Measurements from ENCODE around the gene ADAP1. TPM values are rescaled to one million over a fixed set of nuclear protein-coding genes. Genes with fewer than 3 reads are reported as not detected.

ADAP1 gene
- total RNA-seq, 1 donor from 2014 or later, result 26.9 TPM

- no peak for FAIRE-seq
- DNase-seq (ENCODE audit: low read depth), result no peak
- TF ChIP-seq, protein P1, sequence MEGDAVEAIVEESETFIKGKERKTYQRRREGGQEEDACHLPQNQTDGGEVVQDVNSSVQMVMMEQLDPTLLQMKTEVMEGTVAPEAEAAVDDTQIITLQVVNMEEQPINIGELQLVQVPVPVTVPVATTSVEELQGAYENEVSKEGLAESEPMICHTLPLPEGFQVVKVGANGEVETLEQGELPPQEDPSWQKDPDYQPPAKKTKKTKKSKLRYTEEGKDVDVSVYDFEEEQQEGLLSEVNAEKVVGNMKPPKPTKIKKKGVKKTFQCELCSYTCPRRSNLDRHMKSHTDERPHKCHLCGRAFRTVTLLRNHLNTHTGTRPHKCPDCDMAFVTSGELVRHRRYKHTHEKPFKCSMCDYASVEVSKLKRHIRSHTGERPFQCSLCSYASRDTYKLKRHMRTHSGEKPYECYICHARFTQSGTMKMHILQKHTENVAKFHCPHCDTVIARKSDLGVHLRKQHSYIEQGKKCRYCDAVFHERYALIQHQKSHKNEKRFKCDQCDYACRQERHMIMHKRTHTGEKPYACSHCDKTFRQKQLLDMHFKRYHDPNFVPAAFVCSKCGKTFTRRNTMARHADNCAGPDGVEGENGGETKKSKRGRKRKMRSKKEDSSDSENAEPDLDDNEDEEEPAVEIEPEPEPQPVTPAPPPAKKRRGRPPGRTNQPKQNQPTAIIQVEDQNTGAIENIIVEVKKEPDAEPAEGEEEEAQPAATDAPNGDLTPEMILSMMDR (IDR thresholded peaks at IDR 0.05; ENCODE audit: insufficient read depth, low read length, severe bottlenecking), result no peak
- Histone ChIP-seq H3K4me3 (ENCODE audit: low read depth, low read length) (no peak overlapping the region), H3K27me3 (ENCODE audit: control insufficient read depth, insufficient read depth, low read length) (no peaks in the 10 kb centered on the region), H3K36me3 (ENCODE audit: control insufficient read depth, insufficient read depth, low read length) (peaks cover 16% of the 10 kb centered on the region)
Observed at GRCh38 chr7:897771-898376, 56.6 kb downstream of the ADAP1 start.

GRCh38 chr7:897086-897485, 57.4 kb downstream of the ADAP1 start:
- no peak for DNase-seq (ENCODE audit: low read depth)
- no peak for FAIRE-seq
- TF ChIP-seq, protein P1 (IDR thresholded peaks at IDR 0.05; ENCODE audit: insufficient read depth, low read length, severe bottlenecking), result no peak
- Histone ChIP-seq H3K27me3 (ENCODE audit: control insufficient read depth, insufficient read depth, low read length) (no peaks in the 10 kb centered on the region), H3K36me3 (ENCODE audit: control insufficient read depth, insufficient read depth, low read length) (peaks cover 16% of the 10 kb centered on the region), H3K4me3 (ENCODE audit: low read depth, low read length) (no peak overlapping the region)

DNA sequence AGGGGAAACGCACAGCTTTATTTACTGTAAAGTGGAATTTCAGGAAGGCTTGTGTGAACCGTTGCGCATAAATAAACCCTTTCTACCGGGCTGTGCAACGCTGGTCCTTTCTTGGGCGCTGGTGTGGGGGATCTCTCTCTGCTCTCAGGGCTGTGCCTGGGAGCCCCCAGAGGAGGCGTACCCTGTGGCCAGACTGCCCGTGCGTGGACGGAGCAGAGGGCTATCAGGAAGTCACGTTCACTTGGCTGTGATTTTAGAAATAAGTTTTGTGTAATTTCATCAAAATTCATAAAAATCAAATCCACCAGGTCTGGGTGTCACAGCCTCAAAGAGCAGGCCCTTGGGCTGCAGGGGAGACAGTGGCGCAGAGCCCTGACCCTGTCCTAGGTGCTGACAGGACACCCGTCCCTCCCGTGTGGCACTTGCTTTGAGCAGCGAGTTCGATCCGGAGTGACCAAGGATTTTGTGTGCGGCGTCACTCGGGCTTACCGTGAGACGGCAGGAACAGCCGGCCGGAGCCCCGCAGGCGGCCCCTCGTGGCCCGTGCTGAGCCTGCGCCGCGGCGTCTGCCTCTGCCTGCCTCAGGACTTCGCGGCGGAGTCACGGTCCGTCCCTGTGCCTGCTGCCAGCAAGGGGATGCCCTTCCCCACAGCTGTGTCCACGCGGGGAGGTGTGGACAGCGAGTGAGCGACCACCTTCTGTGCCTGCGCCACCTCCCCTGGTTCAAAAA, 58.0 kb downstream of the ADAP1 start:
- Histone ChIP-seq H3K4me3 (ENCODE audit: low read depth, low read length) (no peak overlapping the region), H3K27me3 (ENCODE audit: control insufficient read depth, insufficient read depth, low read length) (no peaks in the 10 kb centered on the region), H3K36me3 (ENCODE audit: control insufficient read depth, insufficient read depth, low read length) (peaks cover 16% of the 10 kb centered on the region)
- TF ChIP-seq, protein P1 (IDR thresholded peaks at IDR 0.05; ENCODE audit: insufficient read depth, low read length, severe bottlenecking), result no peak
- DNase-seq (ENCODE audit: low read depth), result no peak
- no peak for FAIRE-seq

DNA sequence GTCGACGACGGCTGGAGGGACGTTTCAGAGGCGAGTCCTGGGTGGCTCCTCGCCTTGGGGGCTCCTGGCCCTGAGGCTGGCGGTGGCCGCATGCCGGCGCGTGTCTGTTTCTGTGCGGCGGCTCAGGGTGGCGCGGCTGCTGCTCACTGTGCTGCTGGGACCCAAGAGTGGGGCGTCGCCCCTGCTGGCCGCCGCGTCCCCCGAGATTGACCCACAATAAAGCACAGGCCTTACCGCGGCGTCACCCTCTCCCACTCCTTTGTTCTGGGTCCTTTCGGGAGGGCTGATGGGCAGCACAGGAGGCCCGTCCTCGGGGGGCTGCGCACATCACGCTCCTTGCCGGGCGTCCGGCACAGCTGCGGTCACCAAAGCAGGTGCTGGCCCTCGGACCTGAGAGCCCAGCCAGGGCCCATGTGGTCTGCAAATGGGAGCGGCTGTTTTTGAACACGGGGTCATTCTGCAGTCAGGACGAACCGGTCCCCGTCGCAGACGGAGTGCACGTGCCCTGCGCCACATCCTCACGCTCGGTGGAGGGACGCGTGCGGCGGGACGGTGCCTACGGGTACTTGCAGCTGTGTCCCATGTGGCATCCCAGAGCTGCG, 58.9 kb downstream of the ADAP1 start:
- Histone ChIP-seq H3K27me3 (ENCODE audit: control insufficient read depth, insufficient read depth, low read length) (no peaks in the 10 kb centered on the region), H3K36me3 (ENCODE audit: control insufficient read depth, insufficient read depth, low read length) (peaks cover 20% of the 10 kb centered on the region), H3K4me3 (ENCODE audit: low read depth, low read length) (no peak overlapping the region)
- FAIRE-seq, result no peak
- TF ChIP-seq, protein P1 (IDR thresholded peaks at IDR 0.05; ENCODE audit: insufficient read depth, low read length, severe bottlenecking), result no peak
- DNase-seq (ENCODE audit: low read depth), result no peak

- FAIRE-seq, result no peak
- H3K4me3 ChIP-seq (ENCODE audit: low read depth, low read length), result no peak overlapping the region
- DNase-seq (ENCODE audit: low read depth), result no peak
- H3K36me3 ChIP-seq (ENCODE audit: control insufficient read depth, insufficient read depth, low read length), result peaks cover 22% of the 10 kb centered on the region
- TF ChIP-seq, protein P1 (IDR thresholded peaks at IDR 0.05; ENCODE audit: insufficient read depth, low read length, severe bottlenecking), result no peak
- H3K27me3 ChIP-seq (ENCODE audit: control insufficient read depth, insufficient read depth, low read length), result no peaks in the 10 kb centered on the region
Observed at GRCh38 chr7:894927-895450, 59.5 kb downstream of the ADAP1 start.
